ENCODE data around the gene EIF1AX. TPM values are rescaled to one million over a fixed set of nuclear protein-coding genes. Genes with fewer than 3 reads are reported as not detected.
"Not testable (repeated sequence)": the region's sequence is repeated elsewhere in the genome, so short reads cannot be mapped to it uniquely, and the experiment has no call there.

Gene EIF1AX
- total and polyA plus RNA-seq, 3 experiments from 2014 or later: 97.1 to 208 (median 205) TPM

GRCh38 chrX:20140420-20140819 is 1.2 kb downstream of the EIF1AX start:
- Mint-ChIP-seq H3K9me3 (no peaks in the 10 kb centered on the region), H3K36me3 (peaks cover 1 to 36% (median 6%) of the 10 kb centered on the region in 3 donors), H3K4me1 (peaks cover 42 to 59% (median 43%) of the 10 kb centered on the region in 3 donors), H3K27me3 (no peaks in the 10 kb centered on the region), H3K27ac (peak overlapping the region in 7 of 8 donors; percentile 90 to 98 (median 96)), H3K4me3 (peak overlapping the region; percentile 85 to 99 (median 94))
- POLR2A ChIA-PET: no interaction called here
- peaks cover 18% of the 10 kb centered on the region for H3K4me1 ChIP-seq (ENCODE audit: insufficient read depth, low read length)
- H3K4me3 ChIP-seq (ENCODE audit: low read length): peak overlapping the region; percentile 82
- H3K36me3 ChIP-seq (ENCODE audit: insufficient read depth, low read length): peaks cover 5% of the 10 kb centered on the region
- H3K9me3 ChIP-seq (ENCODE audit: low read length): no peaks in the 10 kb centered on the region
- no peak for DNase-seq
- peak overlapping the region; percentile 72 for H3K27ac ChIP-seq (ENCODE audit: low read depth, low read length)
- H3K27me3 ChIP-seq (ENCODE audit: insufficient read depth, low read length, poor library complexity, severe bottlenecking): no peaks in the 10 kb centered on the region
- CTCF ChIA-PET: no interaction called here

GRCh38 chrX:20139966-20140365 is 1.7 kb downstream of the EIF1AX start:
- POLR2A ChIA-PET: interaction anchor here (0.5 kb wide), 1 partner anchor 763 kb away, joined by 6 read pairs; no protein-coding TSS in a partner anchor

GRCh38 chrX:20135944-20136343 is 5.7 kb downstream of the EIF1AX start:
- Histone ChIP-seq H3K36me3 (ENCODE audit: insufficient read depth, low read length) (peaks cover 10% of the 10 kb centered on the region), H3K27ac (ENCODE audit: low read depth, low read length) (no peak overlapping the region), H3K27me3 (ENCODE audit: insufficient read depth, low read length, poor library complexity, severe bottlenecking) (no peaks in the 10 kb centered on the region), H3K9me3 (ENCODE audit: low read length) (no peaks in the 10 kb centered on the region), H3K4me3 (ENCODE audit: low read length) (no peak overlapping the region), H3K4me1 (ENCODE audit: insufficient read depth, low read length) (peaks cover 18% of the 10 kb centered on the region)
- Mint-ChIP-seq H3K36me3 (peaks cover 3 to 66% (median 8%) of the 10 kb centered on the region in 3 donors), H3K4me1 (peaks cover 41 to 52% (median 45%) of the 10 kb centered on the region in 3 donors), H3K27me3 (no peaks in the 10 kb centered on the region), H3K27ac (peak overlapping the region in 4 of 8 donors; percentile 1 to 64 (median 24)), H3K9me3 (no peaks in the 10 kb centered on the region), H3K4me3 (no peak overlapping the region)
- no peak for DNase-seq
- ChIA-PET CTCF (no interaction called here), POLR2A (no interaction called here)

More at GRCh38 chrX:20139966-20140365, 1.7 kb downstream of the EIF1AX start:
- Histone ChIP-seq H3K4me1 (ENCODE audit: insufficient read depth, low read length) (peaks cover 18% of the 10 kb centered on the region), H3K36me3 (ENCODE audit: insufficient read depth, low read length) (peaks cover 5% of the 10 kb centered on the region), H3K27ac (ENCODE audit: low read depth, low read length) (no peak overlapping the region), H3K4me3 (ENCODE audit: low read length) (peak overlapping the region; percentile 82), H3K27me3 (ENCODE audit: insufficient read depth, low read length, poor library complexity, severe bottlenecking) (no peaks in the 10 kb centered on the region), H3K9me3 (ENCODE audit: low read length) (no peaks in the 10 kb centered on the region)
- Mint-ChIP-seq H3K4me1 (peaks cover 43 to 63% (median 46%) of the 10 kb centered on the region in 3 donors), H3K4me3 (peak overlapping the region; percentile 85 to 99 (median 94)), H3K36me3 (peaks cover 1 to 41% (median 8%) of the 10 kb centered on the region in 3 donors), H3K27ac (peak overlapping the region in 6 of 8 donors; percentile 90 to 97 (median 96)), H3K27me3 (no peaks in the 10 kb centered on the region), H3K9me3 (no peaks in the 10 kb centered on the region)
- CTCF ChIA-PET: no interaction called here
- no peak for DNase-seq

- Mint-ChIP-seq H3K27me3 (no peaks in the 10 kb centered on the region), H3K36me3 (peaks cover 8 to 72% (median 12%) of the 10 kb centered on the region in 3 donors), H3K9me3 (no peaks in the 10 kb centered on the region), H3K4me1 (peaks cover 22 to 32% (median 24%) of the 10 kb centered on the region in 3 donors), H3K4me3 (no peak overlapping the region), H3K27ac (peak overlapping the region in 2 of 8 donors; percentile 15 to 25)
- peaks cover 10% of the 10 kb centered on the region for H3K36me3 ChIP-seq (ENCODE audit: insufficient read depth, low read length)
- H3K4me1 ChIP-seq (ENCODE audit: insufficient read depth, low read length): no peaks in the 10 kb centered on the region
- H3K27me3 ChIP-seq (ENCODE audit: insufficient read depth, low read length, poor library complexity, severe bottlenecking): no peaks in the 10 kb centered on the region
- POLR2A ChIA-PET: no interaction called here
- H3K9me3 ChIP-seq (ENCODE audit: low read length): no peaks in the 10 kb centered on the region
- H3K27ac ChIP-seq (ENCODE audit: low read depth, low read length): no peak overlapping the region
- no peak for DNase-seq
- no peak overlapping the region for H3K4me3 ChIP-seq (ENCODE audit: low read length)
- CTCF ChIA-PET: no interaction called here
Measured at GRCh38 chrX:20132666-20133065, 9.0 kb downstream of the EIF1AX start.

- no peaks in the 10 kb centered on the region for H3K9me3 ChIP-seq (ENCODE audit: low read length)
- peak overlapping the region in 3 of 8 donors; percentile 27 to 71 (median 67) for H3K27ac Mint-ChIP-seq
- CTCF ChIA-PET: no interaction called here
Measured at GRCh38 chrX:20130357-20130756, 11.3 kb downstream of the EIF1AX start.

GRCh38 chrX:20129547-20129946 is 12.1 kb downstream of the EIF1AX start:
- Mint-ChIP-seq H3K27ac (peak overlapping the region in 3 of 8 donors; percentile 11 to 46 (median 17)), H3K9me3 (no peaks in the 10 kb centered on the region), H3K36me3 (peaks cover 0 to 52% (median 10%) of the 10 kb centered on the region in 3 donors), H3K4me3 (no peak overlapping the region), H3K4me1 (peaks cover 0 to 10% (median 6%) of the 10 kb centered on the region in 3 donors), H3K27me3 (no peaks in the 10 kb centered on the region)
- H3K9me3 ChIP-seq (ENCODE audit: low read length): no peaks in the 10 kb centered on the region
- DNase-seq: no peak
- peaks cover 5% of the 10 kb centered on the region for H3K36me3 ChIP-seq (ENCODE audit: insufficient read depth, low read length)
- no peak overlapping the region for H3K27ac ChIP-seq (ENCODE audit: low read depth, low read length)
- ChIA-PET POLR2A (no interaction called here), CTCF (interaction anchor here (1.2 kb wide), 1 partner anchor 757 kb away, joined by 3 read pairs; no protein-coding TSS in a partner anchor)
- H3K4me1 ChIP-seq (ENCODE audit: insufficient read depth, low read length): no peaks in the 10 kb centered on the region
- no peaks in the 10 kb centered on the region for H3K27me3 ChIP-seq (ENCODE audit: insufficient read depth, low read length, poor library complexity, severe bottlenecking)
- H3K4me3 ChIP-seq (ENCODE audit: low read length): no peak overlapping the region

More at GRCh38 chrX:20130357-20130756, 11.3 kb downstream of the EIF1AX start:
- no peak for DNase-seq
- Mint-ChIP-seq H3K27me3 (no peaks in the 10 kb centered on the region), H3K36me3 (peaks cover under 1 to 53% (median 10%) of the 10 kb centered on the region in 3 donors), H3K9me3 (no peaks in the 10 kb centered on the region), H3K4me1 (peaks cover 3 to 9% (median 9%) of the 10 kb centered on the region in 3 donors), H3K4me3 (no peak overlapping the region)
- H3K27ac ChIP-seq (ENCODE audit: low read depth, low read length): no peak overlapping the region
- no peaks in the 10 kb centered on the region for H3K27me3 ChIP-seq (ENCODE audit: insufficient read depth, low read length, poor library complexity, severe bottlenecking)
- no peaks in the 10 kb centered on the region for H3K4me1 ChIP-seq (ENCODE audit: insufficient read depth, low read length)
- H3K4me3 ChIP-seq (ENCODE audit: low read length): no peak overlapping the region
- POLR2A ChIA-PET: no interaction called here
- peaks cover 5% of the 10 kb centered on the region for H3K36me3 ChIP-seq (ENCODE audit: insufficient read depth, low read length)

GRCh38 chrX:20128670-20129069 is 13.0 kb downstream of the EIF1AX start:
- POLR2A ChIA-PET: no interaction called here
- Mint-ChIP-seq H3K36me3 (peaks cover 0 to 52% (median 10%) of the 10 kb centered on the region in 3 donors), H3K27me3 (no peaks in the 10 kb centered on the region), H3K4me1 (peaks cover 0 to 8% (median 6%) of the 10 kb centered on the region in 3 donors), H3K9me3 (no peaks in the 10 kb centered on the region), H3K4me3 (no peak overlapping the region), H3K27ac (peak overlapping the region in 3 of 8 donors; percentile 36 to 52 (median 46))
- peaks cover 5% of the 10 kb centered on the region for H3K36me3 ChIP-seq (ENCODE audit: insufficient read depth, low read length)
- no peaks in the 10 kb centered on the region for H3K27me3 ChIP-seq (ENCODE audit: insufficient read depth, low read length, poor library complexity, severe bottlenecking)
- no peak overlapping the region for H3K4me3 ChIP-seq (ENCODE audit: low read length)
- CTCF ChIA-PET: interaction anchor here (1.2 kb wide), 1 partner anchor 756 kb away, joined by 3 read pairs; no protein-coding TSS in a partner anchor
- DNase-seq: no peak
- H3K27ac ChIP-seq (ENCODE audit: low read depth, low read length): no peak overlapping the region
- H3K4me1 ChIP-seq (ENCODE audit: insufficient read depth, low read length): no peaks in the 10 kb centered on the region
- no peaks in the 10 kb centered on the region for H3K9me3 ChIP-seq (ENCODE audit: low read length)

- H3K4me1 ChIP-seq (ENCODE audit: insufficient read depth, low read length); H3K4me3 ChIP-seq (ENCODE audit: low read length); H3K27ac ChIP-seq (ENCODE audit: low read depth, low read length); H3K27me3 Mint-ChIP-seq; H3K4me1 Mint-ChIP-seq; CTCF ChIA-PET; H3K27ac Mint-ChIP-seq; H3K27me3 ChIP-seq (ENCODE audit: insufficient read depth, low read length, poor library complexity, severe bottlenecking); H3K36me3 ChIP-seq (ENCODE audit: insufficient read depth, low read length); H3K4me3 Mint-ChIP-seq; H3K9me3 ChIP-seq (ENCODE audit: low read length); POLR2A ChIA-PET; H3K9me3 Mint-ChIP-seq: not testable (repeated sequence)
- peak in 1 of 5 donors; percentile 19 for DNase-seq
- peaks cover 0 to 40% (median 10%) of the 10 kb centered on the region in 3 donors for H3K36me3 Mint-ChIP-seq
Measured at GRCh38 chrX:20127440-20127839, 14.2 kb downstream of the EIF1AX start.

All from CD8-positive, alpha-beta memory T cell (primary cell).